Transverse colon (tissue), 4 donors: ENCODE data around the gene ERGIC1. TPM values are rescaled to one million over a fixed set of nuclear protein-coding genes. Genes with fewer than 3 reads are reported as not detected.

Experiments
- DNase-seq: peaks from one replicate; pipeline ENCODE4 v3.0.0-alpha.2; 2019
- H3K27ac ChIP-seq, 4 donors: fragments of 200-600 bp; sonication (generic); 2 replicates each; pipeline ENCODE4 v1.5.1; 2016 to 2018; ENCODE audit warnings: inconsistent platforms in 4 of 4
- H3K27me3 ChIP-seq: fragments of 200-600 bp; sonication (generic); 2 replicates; pipeline ENCODE4 v1.5.1; 2017; ENCODE audit warnings: inconsistent platforms
- H3K36me3 ChIP-seq, 4 donors: fragments of 200-600 bp; sonication (generic); 2 replicates each; pipeline ENCODE4 v1.5.1; 2017 to 2019; ENCODE audit warnings: inconsistent platforms in 4 of 4
- H3K4me1 ChIP-seq, 4 donors: fragments of 200-600 bp; sonication (generic); 2 replicates each; pipeline ENCODE4 v1.5.1; 2017 to 2020; ENCODE audit warnings: inconsistent platforms in 4 of 4
- H3K4me3 ChIP-seq, 4 donors: fragments of 200-600 bp; sonication (generic); 1 replicate in 1 of 4; 2 replicates in 3 of 4; pipeline versions ENCODE4 v1.5.1 to v1.6.1; 2017 to 2019; ENCODE audit warnings: inconsistent platforms in 4 of 4
- H3K9me3 ChIP-seq, 2 donors: fragments of 200-600 bp; sonication (generic); 2 replicates each; pipeline ENCODE4 v1.5.1; 2017 to 2019; ENCODE audit warnings: inconsistent platforms in 2 of 2
- CTCF ChIP-seq, 5 experiments: fragments of 200-600 bp in 3 of 5; fragments of 450-650 bp in 2 of 5; sonication (generic) in 3 of 5; IDR thresholded peaks; 1 replicate in 2 of 5; 2 replicates in 3 of 5; pipeline ENCODE4 v1.5.1; 2016 to 2017; ENCODE audit warnings: antibody characterized with exemption in 5 of 5, inconsistent platforms in 3 of 5, mild to moderate bottlenecking in 2 of 5, moderate library complexity in 1 of 5
- EP300 ChIP-seq: sonication (generic); formaldehyde crosslinking; IDR thresholded peaks from one replicate; pipeline ENCODE4 v1.6.1; 2017; ENCODE audit warnings: antibody characterized with exemption, low read depth
- POLR2A ChIP-seq: fragments of 450-650 bp; IDR thresholded peaks from one replicate; pipeline ENCODE4 v1.6.1; 2016; ENCODE audit warnings: antibody characterized with exemption, mild to moderate bottlenecking, moderate library complexity
- POLR2AphosphoS5 ChIP-seq, 3 donors: sonication (generic); formaldehyde crosslinking; IDR thresholded peaks; one replicate each; pipeline ENCODE4 v1.6.1; 2016; ENCODE audit warnings: antibody characterized with exemption in 3 of 3
- WGBS, 2 donors: methylation state at CpG; one replicate each; pipeline ENCODE4 v1.1.5; 2018; ENCODE audit warnings: low coverage in 1 of 2; 5-methylcytosine and 5-hydroxymethylcytosine counted together
- in situ Hi-C, 4 donors: fragments of 200-750 bp; cut with MboI; loops; one replicate each; pipeline versions ENCODE4 v1.15.0 to v1.15.1; 2017; ENCODE audit warnings: low sequenced_read_pairs in 3 of 4, low pct_ligation_motif_present in 1 of 4, low pct_unique_long_range_greater_than_20kb in 1 of 4
- intact Hi-C: fragments of 100-400 bp; cut with DNase I; formaldehyde crosslinking; loops from one replicate; pipeline ENCODE4 v1.15.1; 2023; ENCODE audit warnings: low total_unique reads
- total RNA-seq, 4 donors: library from RNA; depleted of rRNA; stranded (reverse); fragments of >200 nt; gene quantifications; one replicate each; pipeline ENCODE4 v1.1.0, GENCODE V29; 2016

ERGIC1 gene
- total RNA-seq, 4 donors from 2014 or later = 125 to 252 (median 184) TPM

- Histone ChIP-seq H3K4me1 (no peaks in the 10 kb centered on the region), H3K36me3 (peaks cover 0 to 7% (median 0%) of the 10 kb centered on the region in 4 donors), H3K4me3 (no peak overlapping the region), H3K27ac (no peak overlapping the region), H3K9me3 (no peaks in the 10 kb centered on the region), H3K27me3 (no peaks in the 10 kb centered on the region)
- TF ChIP-seq POLR2AphosphoS5 (IDR thresholded peaks at IDR 0.05) (no peak), EP300 (no peak), POLR2A (no peak), CTCF (IDR thresholded peaks at IDR 0.05) (no peak)
- intact Hi-C loops (no loop called here), in situ Hi-C loops (loop anchor here in 1 of 4 donors (25.0 kb wide), 1 partner anchor 313 kb away; no protein-coding TSS in a partner anchor)
- WGBS, 2 donors = 78% methylated on average over 8 of the region's 8 CpGs; no CpG with 5 or more reads in 1 of the 2 donors
- no peak for DNase-seq
These were observed 139.9 kb downstream of the ERGIC1 start for GRCh38 chr5:172973931-172974330.

GRCh38 chr5:172975289-172975688 lies 141.2 kb downstream of the ERGIC1 start:
- WGBS, 2 donors = 73 to 82% methylated on average over 4 to 11 of the region's 11 CpGs
- Histone ChIP-seq H3K4me3 (no peak overlapping the region), H3K27ac (no peak overlapping the region), H3K4me1 (no peaks in the 10 kb centered on the region), H3K9me3 (no peaks in the 10 kb centered on the region), H3K36me3 (no peaks in the 10 kb centered on the region), H3K27me3 (no peaks in the 10 kb centered on the region)
- in situ Hi-C loops (no loop called here), intact Hi-C loops (no loop called here)
- no peak for TF ChIP-seq EP300
- TF ChIP-seq POLR2A = no peak
- TF ChIP-seq POLR2AphosphoS5 (IDR thresholded peaks at IDR 0.05) = no peak
- TF ChIP-seq CTCF (IDR thresholded peaks at IDR 0.05) = no peak
- DNase-seq = no peak

- 78 to 82% methylated on average over 3 to 4 of the region's 4 CpGs for WGBS, 2 donors
- DNase-seq = no peak
- no peaks in the 10 kb centered on the region for H3K27me3 ChIP-seq
- no peak overlapping the region for H3K27ac ChIP-seq
- in situ Hi-C loops = loop anchor here in 3 of 4 donors (10.0 kb wide), 1 partner anchor 165 kb away; the partner anchor contains the start of gene BNIP1 (in 3 of the 3)
- H3K36me3 ChIP-seq = no peaks in the 10 kb centered on the region
- TF ChIP-seq POLR2A (no peak), POLR2AphosphoS5 (IDR thresholded peaks at IDR 0.05) (no peak), EP300 (no peak), CTCF (IDR thresholded peaks at IDR 0.05) (no peak)
- intact Hi-C loops = loop anchor here (5.0 to 10.0 kb wide), 2 partner anchors 78 to 165 kb away; partner anchors contain the start of genes BNIP1 and CREBRF
- no peaks in the 10 kb centered on the region for H3K9me3 ChIP-seq
- no peak overlapping the region for H3K4me3 ChIP-seq
- H3K4me1 ChIP-seq = peaks cover 0 to 10% (median 5%) of the 10 kb centered on the region in 4 donors
These were observed 145.7 kb downstream of the ERGIC1 start for GRCh38 chr5:172979778-172980177.

- WGBS, 2 donors = 92 to 100% methylated on average over 2 to 7 of the region's 7 CpGs
- Histone ChIP-seq H3K36me3 (peaks cover 0 to under 1% (median 0%) of the 10 kb centered on the region in 4 donors), H3K27me3 (no peaks in the 10 kb centered on the region), H3K27ac (no peak overlapping the region), H3K4me3 (no peak overlapping the region), H3K9me3 (no peaks in the 10 kb centered on the region), H3K4me1 (peaks cover 0 to 25% (median 9%) of the 10 kb centered on the region in 4 donors)
- TF ChIP-seq EP300 = no peak
- in situ Hi-C loops (loop anchor here in 3 of 4 donors (10.0 kb wide), 1 partner anchor 163 kb away; the partner anchor contains the start of gene BNIP1 (in 3 of the 3)), intact Hi-C loops (loop anchor here (5.0 to 10.0 kb wide), 2 partner anchors 75 to 163 kb away; partner anchors contain the start of genes BNIP1 and CREBRF)
- no peak for DNase-seq
These were observed 147.9 kb downstream of the ERGIC1 start for GRCh38 chr5:172981931-172982330.
